WTC11 (cell line): Measurements from ENCODE around the gene RIOX2. TPM values are rescaled to one million over a fixed set of nuclear protein-coding genes. Genes with fewer than 3 reads are reported as not detected.
A peak's percentile ranks its signal among the peaks of the same experiment; 100 is the strongest.

Source experiments
- ATAC-seq: fragments of 200-7000 bp; cut with Tn5 transposase; 2 replicates; pipeline ENCODE4 v1.10.0; 2021; ENCODE audit warnings: mild to moderate bottlenecking, moderate library complexity
- CTCF ChIA-PET: fragments of 300-600 bp; sonication (Branson Sonifier 250); formaldehyde crosslinking; loops from one replicate; lab custom pipeline; 2021; ENCODE audit warnings: antibody characterized with exemption; lab: Charles Lee
- POLR2A ChIA-PET: fragments of 350-600 bp; sonication (Branson Sonifier 250); formaldehyde crosslinking; loops from one replicate; lab custom pipeline; 2021; ENCODE audit warnings: antibody characterized with exemption; lab: Charles Lee
- DNase-seq: peaks from one replicate; pipeline ENCODE4 v3.0.0; 2021; ENCODE audit warnings: low spot score
- H3K27ac Mint-ChIP-seq: 2 replicates; pipeline ENCODE4 v1.8.0; 2021; ENCODE audit warnings: mixed read lengths
- H3K27me3 Mint-ChIP-seq: 2 replicates; pipeline ENCODE4 v1.8.0; 2021; ENCODE audit warnings: low read depth, mild to moderate bottlenecking, moderate library complexity, mixed read lengths
- H3K36me3 Mint-ChIP-seq: 2 replicates; pipeline ENCODE4 v1.8.0; 2021; ENCODE audit warnings: mixed read lengths
- H3K4me1 Mint-ChIP-seq: 2 replicates; pipeline ENCODE4 v1.8.0; 2022; ENCODE audit warnings: mixed read lengths
- H3K4me3 Mint-ChIP-seq: 2 replicates; pipeline ENCODE4 v1.8.0; 2021; ENCODE audit warnings: mild to moderate bottlenecking, moderate library complexity, mixed read lengths
- H3K9me3 Mint-ChIP-seq: 2 replicates; pipeline ENCODE4 v1.8.0; 2021; ENCODE audit warnings: mixed read lengths
- CBFB ChIP-seq: sonication (generic); formaldehyde crosslinking; IDR thresholded peaks from 2 replicates; pipeline ENCODE4 v1.8.1; 2022; ENCODE audit warnings: mild to moderate bottlenecking, low read depth, missing genetic modification reagents
- EMX1 ChIP-seq: fragments of 250-450 bp; sonication (Bioruptor Pico); IDR thresholded peaks from 2 replicates; pipeline ENCODE4 v1.8.0; 2021; ENCODE audit warnings: mild to moderate bottlenecking
- ESRRA ChIP-seq: sonication (generic); formaldehyde crosslinking; IDR thresholded peaks from 2 replicates; pipeline ENCODE4 v1.8.1; 2022; ENCODE audit warnings: mild to moderate bottlenecking, missing genetic modification reagents, borderline replicate concordance
- FOXJ3 ChIP-seq: sonication (generic); formaldehyde crosslinking; IDR thresholded peaks from 2 replicates; pipeline ENCODE4 v1.9.0; 2021; ENCODE audit warnings: missing genetic modification reagents, mild to moderate bottlenecking, borderline replicate concordance
- JUN ChIP-seq: sonication (generic); formaldehyde crosslinking; IDR thresholded peaks from 2 replicates; pipeline ENCODE4 v1.8.0; 2023; ENCODE audit warnings: mild to moderate bottlenecking, missing genetic modification reagents
- MAX ChIP-seq: sonication (generic); formaldehyde crosslinking; IDR thresholded peaks from 2 replicates; pipeline ENCODE4 v1.8.0; 2022; ENCODE audit warnings: mild to moderate bottlenecking, missing genetic modification reagents
- MLX ChIP-seq: sonication (generic); formaldehyde crosslinking; IDR thresholded peaks from 2 replicates; pipeline ENCODE4 v1.8.1; 2023; ENCODE audit warnings: mild to moderate bottlenecking, missing genetic modification reagents, moderate library complexity
- NFATC4 ChIP-seq: fragments of 250-450 bp; sonication (Bioruptor Pico); IDR thresholded peaks from 2 replicates; pipeline ENCODE4 v1.9.0; 2021; ENCODE audit warnings: mild to moderate bottlenecking
- PRRX2 ChIP-seq: fragments of 250-450 bp; sonication (Bioruptor Pico); IDR thresholded peaks from 2 replicates; pipeline ENCODE4 v1.8.0; 2021; ENCODE audit warnings: mild to moderate bottlenecking
- TEAD4 ChIP-seq: sonication (generic); formaldehyde crosslinking; IDR thresholded peaks from 2 replicates; pipeline ENCODE4 v1.8.0; 2022; ENCODE audit warnings: mild to moderate bottlenecking, missing genetic modification reagents
- TP53 ChIP-seq: sonication (generic); formaldehyde crosslinking; IDR thresholded peaks from 2 replicates; pipeline ENCODE4 v1.8.1; 2023; ENCODE audit warnings: mild to moderate bottlenecking, missing genetic modification reagents
- ZNF121 ChIP-seq: sonication (generic); formaldehyde crosslinking; IDR thresholded peaks from 2 replicates; pipeline ENCODE4 v1.8.0; 2023; ENCODE audit warnings: missing genetic modification reagents
- ZNF138 ChIP-seq: sonication (generic); formaldehyde crosslinking; conservative IDR thresholded peaks from 2 replicates; pipeline ENCODE4 v1.8.1; 2022; ENCODE audit warnings: mild to moderate bottlenecking, moderate library complexity, missing genetic modification reagents
- ZNF263 ChIP-seq: sonication (generic); formaldehyde crosslinking; IDR thresholded peaks from 2 replicates; pipeline ENCODE4 v1.8.1; 2022; ENCODE audit warnings: low read depth, mild to moderate bottlenecking, moderate library complexity, missing genetic modification reagents
- ZNF317 ChIP-seq: sonication (generic); formaldehyde crosslinking; IDR thresholded peaks from 2 replicates; pipeline ENCODE4 v1.8.1; 2023; ENCODE audit warnings: low read depth, mild to moderate bottlenecking, moderate library complexity, missing genetic modification reagents, borderline replicate concordance
- ZNF416 ChIP-seq: fragments of 250-450 bp; sonication (Bioruptor Pico); IDR thresholded peaks from 2 replicates; pipeline ENCODE4 v1.9.0; 2021; ENCODE audit warnings: mild to moderate bottlenecking, inconsistent platforms
- ZNF425 ChIP-seq: fragments of 250-450 bp; sonication (Bioruptor Pico); conservative IDR thresholded peaks from 2 replicates; pipeline ENCODE4 v1.9.0; 2021; ENCODE audit warnings: mild to moderate bottlenecking
- ZNF532 ChIP-seq: fragments of 250-450 bp; sonication (Bioruptor Pico); IDR thresholded peaks from 2 replicates; pipeline ENCODE4 v1.9.0; 2021; ENCODE audit warnings: mild to moderate bottlenecking, borderline replicate concordance
- total RNA-seq: library from RNA; stranded (reverse); gene quantifications from 3 replicates; pipeline ENCODE4 v1.2.3, GENCODE V29; 2021

Gene RIOX2
- total RNA-seq, 1 experiment from 2014 or later = 11.0 TPM

GRCh38 chr3:97971679-97972567, at the start of gene RIOX2 (continued):
- TF ChIP-seq MAX (CRISPR knock-in tag) (peak; percentile 92), MLX (CRISPR knock-in tag) (no peak), ZNF317 (no peak), ZNF425 (no peak), ZNF532 (CRISPR knock-in tag) (no peak), PRRX2 (CRISPR knock-in tag) (no peak), ZNF138 (CRISPR knock-in tag) (no peak), ESRRA (CRISPR knock-in tag) (no peak), JUN (CRISPR knock-in tag) (0 out of 2 replicates have a peak, but pooled peaks have one; percentile 26), EMX1 (0 out of 2 replicates have a peak, but pooled peaks have one; percentile 20), ZNF416 (CRISPR knock-in tag) (no peak), FOXJ3 (CRISPR knock-in tag) (no peak), ZNF121 (CRISPR knock-in tag) (no peak)

- ChIA-PET CTCF (interaction anchor here (0.6 to 0.8 kb wide), 6 partner anchors 13 to 835 kb away, joined by 3 to 4 read pairs (median 3); partner anchors contain the start of gene CRYBG3), POLR2A (no interaction called here)
- DNase-seq = no peak
- Mint-ChIP-seq H3K9me3 (no peaks in the 10 kb centered on the region), H3K27ac (no peak overlapping the region), H3K27me3 (no peaks in the 10 kb centered on the region), H3K4me3 (no peak overlapping the region), H3K36me3 (no peaks in the 10 kb centered on the region), H3K4me1 (peaks cover 4% of the 10 kb centered on the region)
- ATAC-seq = no peak
- TF ChIP-seq ZNF263 (no peak), CBFB (CRISPR knock-in tag) (no peak), TP53 (no peak), FOXJ3 (CRISPR knock-in tag) (no peak), NFATC4 (CRISPR knock-in tag) (no peak), ZNF425 (no peak), TEAD4 (CRISPR knock-in tag) (no peak)
Observed at GRCh38 chr3:98020412-98020811, 48.2 kb upstream of the RIOX2 start.
